Common myeloid progenitor, CD34-positive (primary cell): ENCODE data around the gene ARHGAP31.
"Not testable (repeated sequence)": the region's sequence is repeated elsewhere in the genome, so short reads cannot be mapped to it uniquely, and the experiment has no call there.

Source experiments
- CTCF ChIA-PET: fragments of 350-600 bp; sonication (Branson Sonifier 250); formaldehyde crosslinking; loops from one replicate; lab custom pipeline; 2021; ENCODE audit warnings: antibody characterized with exemption; lab: Charles Lee
- POLR2A ChIA-PET: fragments of 350-600 bp; sonication (Branson Sonifier 250); formaldehyde crosslinking; loops from one replicate; lab custom pipeline; 2021; ENCODE audit warnings: antibody characterized with exemption; lab: Charles Lee
- DNase-seq, 3 donors: peaks; one replicate each; pipeline versions ENCODE4 v3.0.0 to v3.0.0-alpha.2; 2013
- H3K27ac ChIP-seq, 2 experiments: 1 replicate in 1 of 2; 2 replicates in 1 of 2; pipeline ENCODE4 v1.7.0; 2013; ENCODE audit warnings: inconsistent platforms in 2 of 2, low read length in 2 of 2, mild to moderate bottlenecking in 2 of 2, low read depth in 1 of 2, moderate library complexity in 1 of 2; ENCODE audit not compliant: severe bottlenecking in 2 of 2, insufficient read depth in 1 of 2, poor library complexity in 1 of 2
- H3K27me3 ChIP-seq, 5 experiments: replicated peaks in 2 of 5; 1 replicate in 3 of 5; 2 replicates in 2 of 5; pipeline versions ENCODE4 v1.6.1 to v1.7.0; 2013; ENCODE audit warnings: low read length in 4 of 5, mild to moderate bottlenecking in 2 of 5, moderate library complexity in 2 of 5, inconsistent platforms in 1 of 5; ENCODE audit not compliant: insufficient read depth in 5 of 5, control insufficient read depth in 4 of 5
- H3K36me3 ChIP-seq, 4 experiments: 1 replicate in 2 of 4; 2 replicates in 2 of 4; pipeline versions ENCODE4 v1.6.1 to v1.7.0; 2013; ENCODE audit warnings: low read length in 3 of 4, control low read depth in 1 of 4, mild to moderate bottlenecking in 1 of 4; ENCODE audit not compliant: control insufficient read depth in 4 of 4, insufficient read depth in 4 of 4
- H3K4me1 ChIP-seq, 4 experiments: 1 replicate in 3 of 4; 2 replicates in 1 of 4; pipeline versions ENCODE4 v1.6.1 to v1.7.1; 2013; ENCODE audit warnings: low read length in 3 of 4, mild to moderate bottlenecking in 3 of 4, control low read depth in 1 of 4, inconsistent platforms in 1 of 4, moderate library complexity in 1 of 4; ENCODE audit not compliant: control insufficient read depth in 4 of 4, insufficient read depth in 4 of 4; ENCODE audit errors: control extremely low read depth in 1 of 4
- H3K4me3 ChIP-seq, 7 experiments: 1 replicate in 4 of 7; 2 replicates in 3 of 7; pipeline versions ENCODE4 v1.5.1 to v1.7.0; 2013; ENCODE audit warnings: mild to moderate bottlenecking in 7 of 7, low read length in 6 of 7, moderate library complexity in 6 of 7, inconsistent platforms in 2 of 7, low read depth in 2 of 7, control low read depth in 1 of 7; ENCODE audit not compliant: insufficient read depth in 4 of 7, control insufficient read depth in 1 of 7; ENCODE audit errors: extremely low read depth in 1 of 7
- H3K9me3 ChIP-seq, 5 experiments: 1 replicate in 4 of 5; 2 replicates in 1 of 5; pipeline versions ENCODE4 v1.6.1 to v1.7.1; 2013; ENCODE audit warnings: low read length in 4 of 5, mild to moderate bottlenecking in 2 of 5, inconsistent platforms in 1 of 5, low read depth in 1 of 5, moderate library complexity in 1 of 5; ENCODE audit not compliant: control insufficient read depth in 4 of 5, insufficient read depth in 2 of 5; ENCODE audit errors: control extremely low read depth in 1 of 5
- WGBS: methylation state at CpG from one replicate; pipeline ENCODE4 v1.1.5; 2013; ENCODE audit not compliant: insufficient coverage; 5-methylcytosine and 5-hydroxymethylcytosine counted together

Gene ARHGAP31

DNA sequence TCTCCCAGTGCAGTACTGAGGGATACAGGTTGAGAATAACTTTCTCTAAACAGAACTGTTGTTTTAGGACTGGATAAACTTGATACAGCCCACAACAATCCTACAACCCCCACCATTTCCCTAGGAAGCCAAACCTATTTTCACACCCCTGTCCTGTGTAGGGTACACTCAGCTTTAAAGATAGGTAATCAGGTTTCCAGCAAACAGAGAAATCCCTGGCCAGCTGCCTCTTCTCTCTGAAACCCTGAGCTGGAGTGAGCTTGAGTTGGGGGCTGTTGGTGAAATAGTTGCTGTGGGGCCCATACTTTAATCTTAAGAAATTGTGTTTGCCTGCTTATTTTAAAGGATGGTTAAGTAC lies 22.1 kb downstream of the ARHGAP31 start:
- Histone ChIP-seq H3K27ac (no peak overlapping the region), H3K27me3 (no peaks in the 10 kb centered on the region), H3K4me3 (no peak overlapping the region), H3K4me1 (peaks cover 0 to 29% (median 5%) of the 10 kb centered on the region in 4 experiments), H3K36me3 (peaks cover 0 to 5% (median 0%) of the 10 kb centered on the region in 4 experiments), H3K9me3 (no peaks in the 10 kb centered on the region)
- CTCF ChIA-PET: interaction anchor here (1.9 to 2.6 kb wide), 2 partner anchors 11 to 15 kb away, joined by 6 to 16 read pairs; no protein-coding TSS in a partner anchor
- POLR2A ChIA-PET: no interaction called here
- no peak for DNase-seq

DNA sequence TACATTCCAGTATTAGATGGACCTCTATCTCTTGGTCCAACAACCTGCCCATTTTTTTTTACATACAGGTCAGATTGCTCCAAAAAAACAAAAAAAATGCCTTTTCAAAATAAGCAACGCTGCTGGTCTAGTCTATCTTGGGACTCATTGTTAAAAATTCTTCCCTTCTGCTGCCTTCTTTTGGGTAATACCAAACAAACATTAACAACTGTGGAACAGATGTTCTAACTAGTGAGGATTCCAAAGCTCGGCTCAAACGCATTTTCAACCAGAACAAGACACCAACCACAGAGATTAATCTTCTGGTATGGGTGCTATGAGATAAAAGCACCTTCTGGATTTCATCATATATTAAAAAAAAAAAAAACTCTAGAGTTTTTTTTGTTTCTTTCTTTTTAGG lies 24.7 kb downstream of the ARHGAP31 start:
- Histone ChIP-seq H3K9me3 (no peaks in the 10 kb centered on the region), H3K27me3 (no peaks in the 10 kb centered on the region), H3K4me3 (no peak overlapping the region), H3K36me3 (peaks cover 0 to 4% (median 0%) of the 10 kb centered on the region in 4 experiments), H3K4me1 (peaks cover under 1 to 44% (median 22%) of the 10 kb centered on the region in 4 experiments), H3K27ac (no peak overlapping the region)
- ChIA-PET CTCF (interaction anchor here (1.3 to 1.6 kb wide), 2 partner anchors 24 to 27 kb away, joined by 3 to 6 read pairs; no protein-coding TSS in a partner anchor), POLR2A (interaction anchor here (0.5 kb wide), 1 partner anchor 12 kb away, joined by 4 read pairs; no protein-coding TSS in a partner anchor)
- 67% methylated on average over 1 of the region's 3 CpGs for WGBS
- peak in 1 of 3 donors; percentile 10 for DNase-seq

DNA sequence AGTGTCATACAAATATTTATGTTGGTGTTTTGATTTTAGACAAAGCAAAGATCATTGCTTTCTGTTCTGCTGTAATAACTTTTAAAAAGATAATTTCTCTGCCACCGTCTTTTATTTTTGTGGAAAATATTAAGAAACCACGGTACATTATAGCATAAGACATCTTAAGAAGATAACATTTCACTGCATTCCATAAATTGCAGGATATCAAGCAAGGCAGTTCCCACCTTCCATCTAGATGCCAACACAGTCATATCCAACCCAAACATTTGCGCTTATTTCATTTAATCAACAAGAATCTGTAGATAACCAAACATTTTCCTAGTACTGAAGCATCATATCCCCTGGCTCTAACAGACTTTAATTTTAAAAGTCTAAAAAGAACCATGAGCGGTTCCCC lies 25.1 kb downstream of the ARHGAP31 start:
- ChIA-PET CTCF (interaction anchor here (1.3 kb wide), 1 partner anchor 17 kb away, joined by 4 read pairs; no protein-coding TSS in a partner anchor), POLR2A (no interaction called here)
- no peak for DNase-seq
- no peaks in the 10 kb centered on the region for H3K36me3 ChIP-seq
- 100% methylated on average over 1 of the region's 4 CpGs for WGBS
- no peak overlapping the region for H3K4me3 ChIP-seq
- no peak overlapping the region for H3K27ac ChIP-seq
- H3K9me3 ChIP-seq: no peaks in the 10 kb centered on the region
- peaks cover 1 to 44% (median 24%) of the 10 kb centered on the region in 4 experiments for H3K4me1 ChIP-seq
- H3K27me3 ChIP-seq: no peaks in the 10 kb centered on the region

DNA sequence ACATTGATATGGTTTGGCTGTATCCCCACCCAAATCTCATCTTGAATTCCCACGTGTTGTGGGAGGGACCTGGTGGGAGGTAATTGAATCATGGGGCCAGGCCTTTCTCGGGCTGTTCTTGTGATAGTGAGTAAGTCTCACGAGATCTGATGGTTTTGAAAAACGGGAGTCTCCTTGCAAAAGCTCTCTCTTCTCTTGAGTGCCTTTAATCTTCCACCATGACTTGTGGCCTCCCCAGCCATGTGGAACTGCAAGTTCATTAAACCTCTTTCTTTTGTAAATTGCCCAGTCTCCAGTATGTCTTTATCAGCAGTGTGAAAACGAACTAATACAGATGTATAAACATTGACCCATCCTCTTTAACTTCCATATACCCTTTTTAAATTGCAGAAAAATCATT lies 26.6 kb downstream of the ARHGAP31 start:
- not testable (repeated sequence) for H3K36me3 ChIP-seq, DNase-seq

DNA sequence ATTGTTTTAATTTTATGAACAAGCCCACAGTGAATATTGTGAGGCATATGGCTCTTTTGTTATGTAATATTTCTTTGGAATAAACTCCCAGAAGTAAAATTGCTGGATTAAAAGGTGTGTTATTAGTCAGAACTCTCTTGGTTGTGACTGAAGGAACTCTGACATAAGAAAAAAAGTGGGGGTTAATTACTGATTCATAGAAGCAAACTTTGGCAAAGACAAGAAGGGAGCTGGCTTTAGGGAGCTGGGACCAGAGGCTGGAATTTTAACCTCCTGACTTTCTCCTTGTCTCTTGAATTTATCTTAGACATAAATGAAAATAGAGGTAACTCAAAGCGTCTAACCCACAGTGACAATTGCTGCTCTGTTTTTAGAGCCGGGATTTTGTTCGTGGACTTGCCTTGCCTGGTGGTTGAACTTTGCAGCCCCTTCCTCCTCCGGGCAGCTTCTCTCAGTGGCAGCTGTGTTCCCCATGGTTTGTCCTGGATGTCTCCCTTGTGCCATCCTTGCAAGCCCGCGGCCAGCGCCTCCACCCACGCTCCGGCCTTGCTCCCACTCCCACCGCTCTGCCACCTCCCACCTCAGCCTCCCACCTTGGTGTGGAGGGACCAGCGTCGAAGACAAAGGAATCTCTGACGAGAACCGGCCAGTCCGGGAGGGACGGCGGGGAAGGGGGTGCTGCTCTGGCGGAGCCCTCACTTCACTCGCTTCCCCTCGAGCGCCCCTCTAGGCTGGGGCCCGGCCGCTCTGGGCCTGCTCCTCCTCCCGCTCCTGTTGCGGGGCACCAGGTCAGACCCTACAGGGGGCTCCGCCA lies 28.0 kb downstream of the ARHGAP31 start:
- Histone ChIP-seq H3K4me1 (peaks cover 1 to 37% (median 19%) of the 10 kb centered on the region in 4 experiments), H3K36me3 (no peaks in the 10 kb centered on the region), H3K4me3 (peak overlapping the region; percentile 51 to 90 (median 69)), H3K9me3 (no peaks in the 10 kb centered on the region), H3K27me3 (no peaks in the 10 kb centered on the region), H3K27ac (peak overlapping the region; percentile 88 to 89)
- ChIA-PET CTCF (interaction anchor here (0.8 to 2.2 kb wide), 11 partner anchors 16 to 83 kb away, joined by 3 to 15 read pairs (median 4); partner anchors contain the start of gene ARHGAP31), POLR2A (interaction anchor here (0.5 to 1.8 kb wide), 8 partner anchors 17 to 132 kb away, joined by 3 to 31 read pairs (median 4); partner anchors contain the start of genes ARHGAP31 and B4GALT4)
- peak in 1 of 3 donors; percentile 11 for DNase-seq
- 0% methylated on average over 23 of the region's 26 CpGs for WGBS

More for the DNA sequence above, 26.6 kb downstream of the ARHGAP31 start:
- peaks cover 1 to 35% (median 19%) of the 10 kb centered on the region in 4 experiments for H3K4me1 ChIP-seq
- H3K4me3 ChIP-seq, POLR2A ChIA-PET, H3K27me3 ChIP-seq, H3K27ac ChIP-seq, H3K9me3 ChIP-seq: not testable (repeated sequence)
- CTCF ChIA-PET: interaction anchor here (1.3 kb wide), 1 partner anchor 19 kb away, joined by 4 read pairs; no protein-coding TSS in a partner anchor
- WGBS: 100% methylated on average over 3 of the region's 5 CpGs

DNA sequence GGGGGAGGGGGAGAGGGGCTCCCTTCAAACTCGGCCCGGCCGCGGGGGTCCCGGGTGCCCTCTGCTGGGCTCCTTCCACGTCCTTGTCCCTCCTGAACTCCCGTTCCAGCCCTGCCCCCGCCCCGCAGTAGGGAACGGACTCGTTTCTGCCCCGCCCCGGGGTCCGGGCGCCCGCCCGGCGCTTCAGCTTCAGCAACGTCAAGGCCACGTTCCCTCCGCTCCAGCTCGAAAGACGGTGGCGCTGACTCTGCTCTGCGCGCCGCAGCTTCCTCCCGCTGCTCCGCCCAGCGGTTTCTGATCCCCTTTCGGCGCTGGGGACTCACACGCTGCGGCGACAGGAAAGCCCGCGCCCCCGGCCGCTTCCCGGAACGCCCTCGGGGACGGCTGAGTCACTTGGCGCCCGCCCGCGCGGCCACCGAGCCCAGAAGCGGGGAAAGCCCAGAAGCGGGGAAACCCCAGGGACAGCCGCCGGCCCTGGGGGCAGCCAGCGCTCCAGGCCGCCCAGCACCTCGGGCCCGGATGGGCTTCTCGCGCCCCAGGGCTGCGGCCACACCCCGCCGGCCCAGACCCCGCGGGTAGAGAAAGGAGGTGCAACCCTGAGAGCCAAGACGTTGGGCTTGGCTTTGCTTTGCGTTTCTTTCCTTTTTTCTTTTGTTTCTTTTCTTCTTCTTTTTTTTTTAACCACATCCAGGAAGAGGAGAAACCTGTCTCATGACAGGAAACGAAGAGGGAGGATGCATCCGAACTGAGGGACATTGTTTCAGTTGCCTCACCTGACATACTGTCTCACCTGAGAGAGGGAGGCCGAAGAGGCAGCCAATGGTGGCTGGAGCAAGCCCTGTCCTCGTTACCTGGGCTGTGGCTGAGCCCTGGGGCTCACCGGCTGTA lies 28.9 kb downstream of the ARHGAP31 start:
- peak; percentile 96 to 99 (median 98) for DNase-seq
- under 1% methylated on average over 57 of the region's 71 CpGs for WGBS
- ChIA-PET CTCF (interaction anchor here (0.7 to 2.2 kb wide), 7 partner anchors 17 to 84 kb away, joined by 3 to 15 read pairs (median 4); partner anchors contain the start of gene ARHGAP31), POLR2A (interaction anchor here (0.5 to 1.8 kb wide), 7 partner anchors 18 to 131 kb away, joined by 3 to 31 read pairs (median 4); partner anchors contain the start of genes ARHGAP31 and B4GALT4)
- H3K9me3 ChIP-seq: no peaks in the 10 kb centered on the region
- H3K27ac ChIP-seq: peak overlapping the region; percentile 88 to 89
- H3K27me3 ChIP-seq: no peaks in the 10 kb centered on the region
- peak overlapping the region; percentile 51 to 90 (median 69) for H3K4me3 ChIP-seq
- H3K4me1 ChIP-seq: peaks cover 1 to 37% (median 19%) of the 10 kb centered on the region in 4 experiments
- H3K36me3 ChIP-seq: no peaks in the 10 kb centered on the region
